22Rv1 (cell line): ENCODE measurements around the gene DCAF8L2.
"Not testable (repeated sequence)": the region's sequence is repeated elsewhere in the genome, so short reads cannot be mapped to it uniquely, and the experiment has no call there.

ENCODE experiments used
- CTCF ChIP-seq: fragments of 450-650 bp; IDR thresholded peaks from 2 replicates; pipeline ENCODE4 v1.5.1; 2017; ENCODE audit warnings: mild to moderate bottlenecking
- ZFX ChIP-seq: fragments of 450-650 bp; IDR thresholded peaks from 2 replicates; pipeline ENCODE4 v1.6.1; 2017; ENCODE audit warnings: antibody characterized with exemption, borderline replicate concordance

GRCh38 chrX:27541161-27541560, 49.0 kb upstream of the DCAF8L2 start:
- not testable (repeated sequence) for TF ChIP-seq ZFX, CTCF
